Duodenal mucosa (tissue), 2 donors: ENCODE measurements around the gene PDRG1.

ENCODE experiments used
- H3K27ac ChIP-seq: one replicate; pipeline ENCODE4 v1.7.0; 2013; ENCODE audit warnings: low read depth, low read length
- H3K27me3 ChIP-seq, 2 donors: one replicate each; pipeline ENCODE4 v1.7.0; 2013; ENCODE audit warnings: low read length in 2 of 2, control low read depth in 1 of 2; ENCODE audit not compliant: insufficient read depth in 2 of 2, control insufficient read depth in 1 of 2
- H3K36me3 ChIP-seq, 2 donors: one replicate each; pipeline ENCODE4 v1.7.0; 2013; ENCODE audit warnings: low read length in 2 of 2, control low read depth in 1 of 2; ENCODE audit not compliant: insufficient read depth in 2 of 2, control insufficient read depth in 1 of 2
- H3K4me1 ChIP-seq, 2 donors: one replicate each; pipeline ENCODE4 v1.7.0; 2013; ENCODE audit warnings: low read length in 2 of 2, control low read depth in 1 of 2; ENCODE audit not compliant: insufficient read depth in 2 of 2, control insufficient read depth in 1 of 2
- H3K4me3 ChIP-seq, 2 donors: one replicate each; pipeline ENCODE4 v1.7.0; 2013; ENCODE audit warnings: low read length in 2 of 2, low read depth in 1 of 2
- H3K9ac ChIP-seq, 2 donors: one replicate each; pipeline ENCODE4 v1.7.0; 2013; ENCODE audit warnings: low read length in 2 of 2, low read depth in 1 of 2
- H3K9me3 ChIP-seq, 2 donors: one replicate each; pipeline ENCODE4 v1.7.0; 2013; ENCODE audit warnings: low read length in 2 of 2, control low read depth in 1 of 2; ENCODE audit not compliant: control insufficient read depth in 1 of 2

Gene PDRG1

DNA sequence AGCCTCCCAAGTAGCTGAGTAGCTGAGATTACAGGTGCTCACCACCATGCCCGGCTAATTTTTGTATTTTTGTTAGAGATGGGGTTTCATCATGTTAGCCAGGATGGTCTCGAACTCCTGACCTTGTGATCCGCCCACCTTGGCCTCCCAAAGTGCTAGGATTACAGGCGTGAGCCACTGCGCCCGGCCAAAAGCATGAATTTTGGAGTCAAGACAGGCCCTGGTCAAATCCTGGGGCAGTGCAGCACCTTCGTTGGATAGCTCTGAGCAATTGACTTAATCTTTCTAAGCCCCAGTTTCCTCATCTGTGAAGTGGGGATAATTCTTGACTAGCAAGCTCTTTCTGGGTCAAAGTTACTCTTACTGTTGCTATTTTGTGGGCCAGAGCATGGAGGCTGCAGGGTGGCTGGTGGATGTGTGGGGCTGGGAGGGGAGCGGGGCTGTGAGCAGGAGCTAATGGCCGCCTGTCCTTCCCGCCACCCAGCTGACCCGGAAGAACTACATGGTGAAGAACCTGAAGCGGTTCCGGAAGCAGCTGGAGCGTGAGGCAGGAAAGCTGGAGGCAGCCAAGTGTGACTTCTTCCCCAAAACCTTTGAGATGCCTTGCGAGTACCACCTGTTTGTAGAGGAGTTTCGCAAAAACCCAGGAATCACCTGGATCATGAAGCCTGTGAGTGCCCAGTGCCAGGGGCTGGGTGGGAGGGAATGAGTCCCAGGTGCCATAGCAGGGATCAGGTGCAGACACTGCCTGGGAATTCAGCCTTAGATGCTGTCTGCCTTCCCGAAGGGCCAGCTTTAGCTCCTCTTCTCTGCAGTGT, 42.4 kb downstream of the PDRG1 start:
- Histone ChIP-seq H3K9ac (no peak overlapping the region), H3K9me3 (no peaks in the 10 kb centered on the region), H3K27ac (no peak overlapping the region), H3K4me1 (no peaks in the 10 kb centered on the region), H3K36me3 (no peaks in the 10 kb centered on the region), H3K27me3 (no peaks in the 10 kb centered on the region), H3K4me3 (no peak overlapping the region)

- no peaks in the 10 kb centered on the region for H3K4me1 ChIP-seq
- no peaks in the 10 kb centered on the region for H3K36me3 ChIP-seq
- no peak overlapping the region for H3K4me3 ChIP-seq
- no peaks in the 10 kb centered on the region for H3K27me3 ChIP-seq
- no peaks in the 10 kb centered on the region for H3K9me3 ChIP-seq
- no peak overlapping the region for H3K9ac ChIP-seq
- H3K27ac ChIP-seq = no peak overlapping the region
These were observed 43.4 kb downstream of the PDRG1 start for GRCh38 chr20:31908424-31908823.

DNA sequence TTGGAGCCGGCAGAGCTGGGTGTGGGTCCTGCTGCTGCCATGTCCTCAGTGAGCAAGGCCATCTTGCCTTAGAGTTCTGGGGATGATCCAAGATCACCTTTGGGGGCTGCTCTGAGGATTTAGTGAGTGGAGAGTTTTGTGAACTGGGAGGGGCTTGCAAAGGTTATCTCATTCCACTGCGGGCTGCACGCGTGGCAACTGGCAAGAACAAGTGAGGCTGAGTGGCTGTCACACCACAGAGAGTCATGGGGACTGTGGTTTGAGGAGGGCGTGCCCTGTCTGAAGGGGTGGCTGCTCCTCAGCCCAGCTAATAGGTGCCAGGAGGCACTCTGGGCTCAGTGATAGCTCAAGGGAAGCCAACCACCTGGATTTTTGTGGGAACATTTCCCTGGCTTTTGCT, 43.8 kb downstream of the PDRG1 start:
- Histone ChIP-seq H3K4me3 (no peak overlapping the region), H3K9ac (no peak overlapping the region), H3K9me3 (no peaks in the 10 kb centered on the region), H3K27me3 (no peaks in the 10 kb centered on the region), H3K4me1 (no peaks in the 10 kb centered on the region), H3K27ac (no peak overlapping the region), H3K36me3 (no peaks in the 10 kb centered on the region)

DNA sequence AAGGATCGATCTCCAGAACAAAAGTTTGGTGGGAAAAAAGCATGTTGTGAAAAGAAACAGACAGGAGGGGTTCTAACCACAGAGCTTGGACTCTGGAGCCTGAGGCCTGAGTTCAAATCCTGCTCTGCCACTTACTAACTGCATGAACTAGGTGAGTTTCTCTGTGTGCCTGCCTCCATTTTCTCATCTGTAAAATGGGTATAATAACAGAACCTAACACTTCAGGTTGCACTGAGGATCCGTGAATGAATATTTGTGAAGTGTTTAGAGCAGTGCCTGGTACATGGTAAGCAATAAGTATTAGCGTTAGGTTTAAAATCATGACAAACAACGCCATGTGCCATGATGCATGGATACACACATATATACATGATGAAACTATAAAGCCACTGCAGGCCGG, 44.8 kb downstream of the PDRG1 start:
- H3K27ac ChIP-seq = no peak overlapping the region
- H3K27me3 ChIP-seq = no peaks in the 10 kb centered on the region
- H3K9me3 ChIP-seq = no peaks in the 10 kb centered on the region
- no peaks in the 10 kb centered on the region for H3K4me1 ChIP-seq
- no peak overlapping the region for H3K4me3 ChIP-seq
- H3K9ac ChIP-seq = no peak overlapping the region
- no peaks in the 10 kb centered on the region for H3K36me3 ChIP-seq

GRCh38 chr20:31906001-31906400, 45.8 kb downstream of the PDRG1 start:
- Histone ChIP-seq H3K4me3 (no peak overlapping the region), H3K27me3 (no peaks in the 10 kb centered on the region), H3K9me3 (no peaks in the 10 kb centered on the region), H3K4me1 (no peaks in the 10 kb centered on the region), H3K9ac (no peak overlapping the region), H3K27ac (no peak overlapping the region), H3K36me3 (no peaks in the 10 kb centered on the region)

DNA sequence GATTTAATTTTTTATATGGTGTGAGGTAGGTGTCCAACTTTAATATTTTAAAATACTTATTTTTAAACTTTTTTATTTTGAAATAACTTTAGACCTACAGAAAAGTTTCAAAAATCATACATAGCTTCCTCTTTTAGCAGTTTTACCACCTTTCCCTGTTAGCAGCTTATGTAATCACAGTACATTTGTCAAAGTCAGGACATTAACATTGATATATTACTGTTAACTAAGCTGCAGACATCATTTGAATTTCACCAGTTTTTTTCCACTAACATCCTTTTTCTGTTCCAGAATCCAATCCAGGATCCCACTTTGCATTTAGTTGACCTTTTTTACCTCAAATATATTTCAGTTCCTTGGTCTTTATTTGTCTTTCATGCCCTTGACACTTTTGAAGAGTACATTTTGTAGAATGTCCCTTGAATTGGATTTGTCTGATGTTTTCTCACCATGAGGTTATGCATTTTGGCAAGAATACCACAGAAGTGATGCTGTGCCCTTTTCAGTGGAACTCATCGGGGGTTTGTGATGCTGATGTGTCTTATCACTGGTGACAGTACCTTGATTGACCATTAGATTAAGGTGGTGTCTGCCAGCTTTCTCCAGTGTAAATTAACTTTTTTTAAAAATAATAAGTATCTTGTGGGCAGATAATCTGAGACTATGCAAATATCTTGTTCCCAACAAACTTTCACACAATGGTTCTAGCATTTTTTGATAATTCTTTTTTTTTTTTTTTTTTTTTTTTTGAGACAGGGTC, 48.0 kb downstream of the PDRG1 start:
- Histone ChIP-seq H3K27ac (no peak overlapping the region), H3K9ac (no peak overlapping the region), H3K4me3 (no peak overlapping the region), H3K4me1 (no peaks in the 10 kb centered on the region), H3K27me3 (no peaks in the 10 kb centered on the region), H3K36me3 (no peaks in the 10 kb centered on the region), H3K9me3 (no peaks in the 10 kb centered on the region)

GRCh38 chr20:31901615-31902014, 50.2 kb downstream of the PDRG1 start:
- no peak overlapping the region for H3K9ac ChIP-seq
- H3K27ac ChIP-seq = no peak overlapping the region
- H3K4me1 ChIP-seq = no peaks in the 10 kb centered on the region
- no peaks in the 10 kb centered on the region for H3K36me3 ChIP-seq
- H3K4me3 ChIP-seq = no peak overlapping the region
- no peaks in the 10 kb centered on the region for H3K9me3 ChIP-seq
- no peaks in the 10 kb centered on the region for H3K27me3 ChIP-seq

DNA sequence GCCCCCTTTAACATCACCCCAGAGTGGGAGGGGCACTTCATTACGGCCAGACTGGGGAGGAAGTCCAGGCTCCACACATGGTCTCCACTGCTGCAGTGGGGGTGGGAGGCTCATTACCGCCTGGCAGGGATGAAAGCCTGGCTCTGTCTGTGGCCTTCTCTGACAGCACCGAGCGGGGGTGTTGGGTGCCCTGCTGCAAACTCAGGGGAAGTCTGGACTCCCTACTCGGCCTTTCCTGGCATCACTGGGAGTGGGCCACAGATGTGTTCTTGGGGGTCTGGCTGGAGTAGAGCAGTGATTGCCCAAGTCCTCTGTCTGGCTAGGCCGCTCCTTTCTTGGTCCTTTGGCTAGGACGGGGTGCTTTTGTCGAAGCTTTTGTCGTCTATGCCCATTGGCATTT, 54.3 kb downstream of the PDRG1 start:
- no peak overlapping the region for H3K4me3 ChIP-seq
- H3K9me3 ChIP-seq = no peaks in the 10 kb centered on the region
- H3K9ac ChIP-seq = no peak overlapping the region
- H3K27me3 ChIP-seq = no peaks in the 10 kb centered on the region
- no peaks in the 10 kb centered on the region for H3K36me3 ChIP-seq
- H3K4me1 ChIP-seq = no peaks in the 10 kb centered on the region
- no peak overlapping the region for H3K27ac ChIP-seq

DNA sequence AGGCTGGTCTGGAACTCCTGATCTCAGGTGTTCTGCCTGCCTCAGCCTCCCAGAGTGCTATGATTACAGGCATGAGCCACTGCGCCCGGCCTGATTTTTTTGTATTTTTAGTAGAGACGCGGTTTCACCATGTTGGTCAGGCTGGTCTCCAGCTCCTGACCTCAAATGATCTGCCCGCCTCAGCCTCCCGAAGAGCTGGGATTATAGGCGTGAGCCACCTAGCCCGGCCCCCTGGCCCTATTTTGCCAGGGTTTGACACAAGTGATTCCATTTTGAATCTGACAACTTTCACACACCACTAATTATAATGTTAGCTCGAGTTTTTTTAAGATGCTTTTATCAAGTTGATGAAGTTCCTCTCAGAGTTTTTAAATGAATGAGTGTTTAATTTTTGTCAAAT, 55.8 kb downstream of the PDRG1 start:
- H3K36me3 ChIP-seq = no peaks in the 10 kb centered on the region
- no peak overlapping the region for H3K27ac ChIP-seq
- H3K9me3 ChIP-seq = no peaks in the 10 kb centered on the region
- no peak overlapping the region for H3K4me3 ChIP-seq
- H3K4me1 ChIP-seq = no peaks in the 10 kb centered on the region
- no peak overlapping the region for H3K9ac ChIP-seq
- no peaks in the 10 kb centered on the region for H3K27me3 ChIP-seq

DNA sequence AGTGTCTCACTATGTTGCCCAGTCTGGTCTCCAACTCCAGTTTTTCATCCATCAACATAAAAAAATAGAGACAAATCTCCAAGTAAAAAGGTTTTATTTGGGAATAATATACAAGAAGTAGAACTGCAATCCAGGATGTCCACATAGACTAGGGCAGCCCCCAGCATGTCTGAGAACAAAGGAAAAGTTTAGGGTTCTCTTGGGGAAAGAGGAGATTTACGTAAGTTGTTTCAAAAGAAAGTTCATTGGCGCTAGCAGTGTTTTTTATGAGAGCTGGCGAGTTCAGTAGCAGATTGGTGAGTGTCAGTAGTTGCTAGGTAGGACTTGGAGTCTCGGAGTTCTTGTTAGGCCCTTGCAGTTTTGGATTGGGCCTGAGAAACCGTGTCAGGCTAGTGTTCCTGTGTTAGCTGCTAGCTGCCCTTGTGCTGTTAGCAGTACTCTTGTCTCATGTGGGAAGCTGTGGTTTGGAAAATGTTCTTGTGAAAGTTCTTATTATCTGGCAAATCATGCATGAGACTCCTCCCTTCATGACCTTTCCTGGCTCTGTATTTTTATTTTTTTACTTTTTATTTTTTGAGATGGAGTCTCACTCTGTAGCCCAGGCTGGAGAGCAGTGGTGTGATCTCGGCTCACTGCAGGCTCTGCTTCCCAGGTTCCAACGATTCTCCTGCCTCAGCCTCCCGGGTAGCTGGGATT, 56.7 kb downstream of the PDRG1 start:
- Histone ChIP-seq H3K9ac (no peak overlapping the region), H3K27ac (no peak overlapping the region), H3K9me3 (no peaks in the 10 kb centered on the region), H3K27me3 (no peaks in the 10 kb centered on the region), H3K36me3 (no peaks in the 10 kb centered on the region), H3K4me1 (no peaks in the 10 kb centered on the region), H3K4me3 (no peak overlapping the region)
